GM12865 (cell line): Measurements from ENCODE around the gene CCDC102B.
"Not testable (repeated sequence)": the region's sequence is repeated elsewhere in the genome, so short reads cannot be mapped to it uniquely, and the experiment has no call there.

Source experiments
- DNase-seq: peaks from one replicate; pipeline ENCODE4 v3.0.0; 2010; ENCODE audit warnings: low read depth
- H3K4me3 ChIP-seq: 2 replicates; pipeline ENCODE4 v1.5.1; 2011; ENCODE audit warnings: mild to moderate bottlenecking, low read depth, low read length, control low read depth
- CTCF ChIP-seq: IDR thresholded peaks from 2 replicates; pipeline ENCODE4 v1.5.1; 2011; ENCODE audit warnings: low read length, control low read depth, low read depth, inconsistent platforms; ENCODE audit not compliant: insufficient read depth; ENCODE audit errors: missing control alignments

Gene CCDC102B

GRCh38 chr18:68772268-68772667 is 25.6 kb upstream of the CCDC102B start:
- H3K4me3 ChIP-seq = no peak overlapping the region
- TF ChIP-seq CTCF = no peak
- DNase-seq = no peak

GRCh38 chr18:68778280-68778886 is 19.5 kb upstream of the CCDC102B start:
- no peak for TF ChIP-seq CTCF
- no peak for DNase-seq
- no peak overlapping the region for H3K4me3 ChIP-seq

GRCh38 chr18:68779169-68779568 is 18.7 kb upstream of the CCDC102B start:
- H3K4me3 ChIP-seq = no peak overlapping the region
- TF ChIP-seq CTCF = no peak
- DNase-seq = no peak

GRCh38 chr18:68780802-68781635 is 16.9 kb upstream of the CCDC102B start:
- TF ChIP-seq CTCF = no peak
- no peak for DNase-seq
- no peak overlapping the region for H3K4me3 ChIP-seq

- no peak for TF ChIP-seq CTCF
- no peak for DNase-seq
- H3K4me3 ChIP-seq = no peak overlapping the region
Measured at GRCh38 chr18:68783506-68783905, 14.4 kb upstream of the CCDC102B start.

- no peak for DNase-seq
- H3K4me3 ChIP-seq = no peak overlapping the region
- no peak for TF ChIP-seq CTCF
Measured at GRCh38 chr18:68784071-68784470, 13.8 kb upstream of the CCDC102B start.

- not testable (repeated sequence) for H3K4me3 ChIP-seq, DNase-seq
Measured at GRCh38 chr18:68790290-68790689, 7.6 kb upstream of the CCDC102B start.
